Muscle layer of colon (tissue), 2 donors: ENCODE measurements around the gene GPR171.
"Not testable (repeated sequence)": the region's sequence is repeated elsewhere in the genome, so short reads cannot be mapped to it uniquely, and the experiment has no call there.

Source experiments
- H3K27ac ChIP-seq: one replicate; pipeline ENCODE4 v1.7.0; 2013; ENCODE audit warnings: low read depth, mild to moderate bottlenecking, low read length, moderate library complexity
- H3K27me3 ChIP-seq, 2 donors: one replicate each; pipeline ENCODE4 v1.7.0; 2013; ENCODE audit warnings: low read length in 2 of 2, mild to moderate bottlenecking in 2 of 2; ENCODE audit not compliant: insufficient read depth in 2 of 2, control insufficient read depth in 1 of 2
- H3K36me3 ChIP-seq: one replicate; pipeline ENCODE4 v1.7.0; 2013; ENCODE audit warnings: mild to moderate bottlenecking, low read length; ENCODE audit not compliant: insufficient read depth
- H3K4me1 ChIP-seq: one replicate; pipeline ENCODE4 v1.7.0; 2013; ENCODE audit warnings: mild to moderate bottlenecking, low read length; ENCODE audit not compliant: insufficient read depth
- H3K4me3 ChIP-seq, 2 donors: one replicate each; pipeline ENCODE4 v1.7.0; 2013; ENCODE audit warnings: low read length in 2 of 2, low read depth in 1 of 2, mild to moderate bottlenecking in 1 of 2, moderate library complexity in 1 of 2
- H3K9ac ChIP-seq: one replicate; pipeline ENCODE4 v1.7.0; 2013; ENCODE audit warnings: low read length
- H3K9me3 ChIP-seq: one replicate; pipeline ENCODE4 v1.7.0; 2013; ENCODE audit warnings: mild to moderate bottlenecking, low read length
- donor health status: abdominal sarcoma.
- donor health status: Adenocarcinoma of cecum.

The GPR171 gene

GRCh38 chr3:151169948-151170679 is 32.9 kb downstream of the GPR171 start:
- H3K36me3 ChIP-seq, H3K27ac ChIP-seq, H3K4me3 ChIP-seq: not testable (repeated sequence)

DNA sequence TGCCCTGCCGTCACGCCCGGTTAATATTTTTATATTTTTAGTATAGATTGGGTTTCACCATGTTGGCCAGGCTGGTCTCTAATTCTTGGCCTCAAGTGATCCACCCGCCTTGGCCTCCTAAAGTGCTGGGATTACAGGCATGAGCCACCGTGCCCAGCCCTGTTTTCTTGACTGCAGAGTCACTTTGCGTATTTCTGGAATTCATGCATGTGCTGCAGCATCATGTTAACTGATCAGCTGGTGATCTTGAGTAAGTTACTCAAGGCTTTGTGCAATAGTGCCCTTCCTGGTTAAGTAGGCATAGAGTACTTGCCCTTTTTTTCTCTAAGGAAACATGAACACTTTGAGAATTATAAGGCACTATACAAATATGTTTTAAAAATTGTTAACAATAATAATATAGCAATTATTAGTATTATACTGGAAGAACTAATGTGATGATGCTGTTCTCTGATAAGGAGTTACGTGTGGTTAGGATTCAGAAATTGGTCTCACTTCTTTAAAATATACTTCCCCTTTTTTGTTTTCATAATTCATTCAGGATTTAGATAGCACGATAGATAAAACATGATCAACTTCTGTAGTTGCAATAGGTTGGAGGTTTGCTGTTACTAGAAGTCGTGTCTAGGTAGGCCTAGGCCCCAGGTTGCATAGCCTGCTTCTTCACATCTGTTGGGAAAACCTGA is 33.6 kb downstream of the GPR171 start:
- no peak overlapping the region for H3K27ac ChIP-seq
- H3K9me3 ChIP-seq, result no peaks in the 10 kb centered on the region
- H3K9ac ChIP-seq, result no peak overlapping the region
- no peaks in the 10 kb centered on the region for H3K36me3 ChIP-seq
- no peaks in the 10 kb centered on the region for H3K27me3 ChIP-seq
- no peak overlapping the region for H3K4me3 ChIP-seq
- H3K4me1 ChIP-seq, result no peaks in the 10 kb centered on the region

More at GRCh38 chr3:151169948-151170679, 32.9 kb downstream of the GPR171 start:
- H3K4me1 ChIP-seq, H3K9me3 ChIP-seq, H3K27me3 ChIP-seq, H3K9ac ChIP-seq: not testable (repeated sequence)

- no peaks in the 10 kb centered on the region for H3K27me3 ChIP-seq
- no peak overlapping the region for H3K9ac ChIP-seq
- no peak overlapping the region for H3K4me3 ChIP-seq
- H3K36me3 ChIP-seq, result no peaks in the 10 kb centered on the region
- H3K4me1 ChIP-seq, result no peaks in the 10 kb centered on the region
- H3K27ac ChIP-seq, result no peak overlapping the region
- H3K9me3 ChIP-seq, result no peaks in the 10 kb centered on the region
These were observed 34.5 kb downstream of the GPR171 start for GRCh38 chr3:151168269-151169094.

DNA sequence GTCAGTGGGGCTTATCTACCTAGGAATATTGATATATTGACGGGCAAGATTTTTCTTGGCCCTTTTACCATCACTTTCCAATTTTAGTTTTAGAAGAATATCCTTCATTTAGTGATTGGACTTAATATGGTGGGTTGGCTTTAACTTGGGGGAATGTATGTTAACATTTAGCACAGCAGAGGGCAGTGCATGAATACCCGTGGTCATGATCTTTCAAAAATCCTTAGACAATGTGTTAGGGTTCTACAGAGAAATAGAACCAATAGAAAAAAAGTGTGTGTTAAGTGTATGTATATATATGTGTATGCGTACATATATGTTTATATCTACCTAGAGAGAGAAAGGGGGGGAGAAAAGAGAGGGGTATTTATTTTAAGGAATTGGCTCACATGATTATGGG is 36.9 kb downstream of the GPR171 start:
- Histone ChIP-seq H3K9me3 (no peaks in the 10 kb centered on the region), H3K9ac (no peak overlapping the region), H3K27ac (no peak overlapping the region), H3K4me1 (no peaks in the 10 kb centered on the region), H3K36me3 (no peaks in the 10 kb centered on the region), H3K27me3 (no peaks in the 10 kb centered on the region), H3K4me3 (no peak overlapping the region)

GRCh38 chr3:151165226-151165625 is 37.8 kb downstream of the GPR171 start:
- no peak overlapping the region for H3K4me3 ChIP-seq
- no peak overlapping the region for H3K9ac ChIP-seq
- no peak overlapping the region for H3K27ac ChIP-seq
- no peaks in the 10 kb centered on the region for H3K36me3 ChIP-seq
- no peaks in the 10 kb centered on the region for H3K27me3 ChIP-seq
- no peaks in the 10 kb centered on the region for H3K4me1 ChIP-seq
- no peaks in the 10 kb centered on the region for H3K9me3 ChIP-seq

DNA sequence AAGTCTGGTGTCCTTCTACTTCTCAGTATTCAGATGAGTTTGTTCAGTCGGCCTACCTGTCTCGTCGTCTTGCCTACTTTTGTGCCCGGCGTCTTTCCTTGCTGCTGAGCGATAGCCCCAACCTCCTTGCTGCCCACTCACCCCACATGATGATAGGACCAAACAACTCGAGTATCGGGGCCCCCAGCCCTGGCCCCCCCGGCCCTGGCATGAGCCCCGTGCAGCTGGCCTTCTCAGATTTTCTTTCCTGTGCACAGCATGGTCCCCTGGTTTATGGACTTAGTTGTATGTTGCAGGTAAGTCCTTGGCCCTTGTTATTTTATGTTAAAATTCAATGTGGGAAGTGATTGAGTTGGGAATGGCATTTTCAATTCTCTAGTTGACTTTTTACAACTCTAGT is 43.2 kb downstream of the GPR171 start:
- Histone ChIP-seq H3K4me3 (no peak overlapping the region), H3K9ac (no peak overlapping the region), H3K27ac (no peak overlapping the region), H3K27me3 (no peaks in the 10 kb centered on the region), H3K4me1 (no peaks in the 10 kb centered on the region), H3K9me3 (no peaks in the 10 kb centered on the region), H3K36me3 (no peaks in the 10 kb centered on the region)

- Histone ChIP-seq H3K9ac (no peak overlapping the region), H3K27me3 (no peaks in the 10 kb centered on the region), H3K9me3 (no peaks in the 10 kb centered on the region), H3K27ac (no peak overlapping the region), H3K4me3 (no peak overlapping the region), H3K36me3 (no peaks in the 10 kb centered on the region), H3K4me1 (no peaks in the 10 kb centered on the region)
These were observed 46.3 kb downstream of the GPR171 start for GRCh38 chr3:151156618-151157216.

DNA sequence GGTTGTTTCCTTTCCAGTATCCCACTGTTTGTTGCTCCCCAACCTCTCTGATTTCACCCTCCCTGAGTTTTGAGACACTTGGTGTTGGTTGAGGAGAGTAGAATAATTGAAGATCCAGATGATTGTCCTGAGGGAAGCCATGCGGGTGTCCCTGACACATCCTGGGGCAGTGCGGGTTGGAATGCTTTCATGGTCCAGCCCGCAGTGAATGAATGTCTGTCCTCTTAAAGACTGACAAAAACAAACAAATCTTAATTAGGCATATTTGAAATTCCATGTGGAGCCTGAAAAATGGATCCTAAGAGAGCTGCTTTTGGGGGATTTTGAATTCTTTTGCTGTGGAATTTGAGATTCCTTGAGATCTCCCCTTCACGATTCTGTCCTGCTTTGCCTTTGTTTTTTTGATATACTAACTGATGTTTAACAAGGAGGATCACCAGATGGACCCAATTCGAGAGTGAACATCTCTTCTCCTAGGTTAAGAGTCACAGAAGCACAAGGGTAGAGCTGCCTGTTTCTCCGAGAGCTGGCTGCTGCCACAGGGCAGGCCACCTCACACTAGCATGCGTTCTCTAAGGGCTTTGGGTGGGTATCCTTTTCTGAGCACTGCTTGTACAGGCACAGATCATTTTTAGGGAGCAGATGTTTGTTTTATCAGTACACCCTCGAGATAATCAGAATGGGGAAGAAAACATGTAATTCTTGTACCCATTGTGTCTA is 47.4 kb downstream of the GPR171 start:
- H3K27me3 ChIP-seq, result no peaks in the 10 kb centered on the region
- H3K4me3 ChIP-seq, result no peak overlapping the region
- H3K4me1 ChIP-seq, result no peaks in the 10 kb centered on the region
- no peak overlapping the region for H3K27ac ChIP-seq
- H3K9ac ChIP-seq, result no peak overlapping the region
- H3K36me3 ChIP-seq, result no peaks in the 10 kb centered on the region
- H3K9me3 ChIP-seq, result no peaks in the 10 kb centered on the region

DNA sequence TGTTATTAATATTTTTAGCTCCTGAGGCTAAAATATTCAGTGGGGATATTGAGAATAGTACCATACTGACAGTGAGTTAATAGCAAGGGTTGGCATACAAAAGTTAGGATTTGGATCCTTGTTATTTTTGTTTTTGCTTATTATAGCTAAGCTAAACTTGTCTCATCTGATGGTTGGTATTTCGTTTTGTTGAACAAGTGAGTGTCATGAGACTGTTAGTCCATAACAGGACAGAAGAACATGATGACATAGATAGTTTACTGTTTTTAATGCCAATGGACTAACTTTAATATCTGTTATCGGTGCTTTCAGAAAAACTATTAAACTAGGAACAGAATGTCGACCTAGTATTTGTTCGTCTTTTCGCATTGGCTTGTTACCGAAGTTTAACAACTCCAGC is 48.5 kb downstream of the GPR171 start:
- Histone ChIP-seq H3K4me1 (no peaks in the 10 kb centered on the region), H3K9me3 (no peaks in the 10 kb centered on the region), H3K4me3 (no peak overlapping the region), H3K27ac (no peak overlapping the region), H3K27me3 (no peaks in the 10 kb centered on the region), H3K9ac (no peak overlapping the region), H3K36me3 (no peaks in the 10 kb centered on the region)

- no peaks in the 10 kb centered on the region for H3K36me3 ChIP-seq
- no peaks in the 10 kb centered on the region for H3K4me1 ChIP-seq
- H3K9me3 ChIP-seq, result no peaks in the 10 kb centered on the region
- no peaks in the 10 kb centered on the region for H3K27me3 ChIP-seq
- H3K9ac ChIP-seq, result no peak overlapping the region
- no peak overlapping the region for H3K4me3 ChIP-seq
- H3K27ac ChIP-seq, result no peak overlapping the region
These were observed 50.4 kb downstream of the GPR171 start for GRCh38 chr3:151152455-151153079.
